WTC11 (cell line): ENCODE results near the gene ANKDD1B. TPM values are rescaled to one million over a fixed set of nuclear protein-coding genes. Genes with fewer than 3 reads are reported as not detected.
"Not testable (repeated sequence)": the region's sequence is repeated elsewhere in the genome, so short reads cannot be mapped to it uniquely, and the experiment has no call there.

Experiments
- ATAC-seq: fragments of 200-7000 bp; cut with Tn5 transposase; 2 replicates; pipeline ENCODE4 v1.10.0; 2021; ENCODE audit warnings: mild to moderate bottlenecking, moderate library complexity
- CTCF ChIA-PET: fragments of 300-600 bp; sonication (Branson Sonifier 250); formaldehyde crosslinking; loops from one replicate; lab custom pipeline; 2021; ENCODE audit warnings: antibody characterized with exemption; lab: Charles Lee
- POLR2A ChIA-PET: fragments of 350-600 bp; sonication (Branson Sonifier 250); formaldehyde crosslinking; loops from one replicate; lab custom pipeline; 2021; ENCODE audit warnings: antibody characterized with exemption; lab: Charles Lee
- DNase-seq: peaks from one replicate; pipeline ENCODE4 v3.0.0; 2021; ENCODE audit warnings: low spot score
- H3K27ac Mint-ChIP-seq: 2 replicates; pipeline ENCODE4 v1.8.0; 2021; ENCODE audit warnings: mixed read lengths
- H3K27me3 Mint-ChIP-seq: 2 replicates; pipeline ENCODE4 v1.8.0; 2021; ENCODE audit warnings: low read depth, mild to moderate bottlenecking, moderate library complexity, mixed read lengths
- H3K36me3 Mint-ChIP-seq: 2 replicates; pipeline ENCODE4 v1.8.0; 2021; ENCODE audit warnings: mixed read lengths
- H3K4me1 Mint-ChIP-seq: 2 replicates; pipeline ENCODE4 v1.8.0; 2022; ENCODE audit warnings: mixed read lengths
- H3K4me3 Mint-ChIP-seq: 2 replicates; pipeline ENCODE4 v1.8.0; 2021; ENCODE audit warnings: mild to moderate bottlenecking, moderate library complexity, mixed read lengths
- H3K9me3 Mint-ChIP-seq: 2 replicates; pipeline ENCODE4 v1.8.0; 2021; ENCODE audit warnings: mixed read lengths
- ATF3 ChIP-seq: sonication (generic); formaldehyde crosslinking; conservative IDR thresholded peaks from 2 replicates; pipeline ENCODE4 v1.8.1; 2022; ENCODE audit warnings: mild to moderate bottlenecking, missing genetic modification reagents
- CBFB ChIP-seq: sonication (generic); formaldehyde crosslinking; IDR thresholded peaks from 2 replicates; pipeline ENCODE4 v1.8.1; 2022; ENCODE audit warnings: mild to moderate bottlenecking, low read depth, missing genetic modification reagents
- CREM ChIP-seq: sonication (generic); formaldehyde crosslinking; IDR thresholded peaks from 2 replicates; pipeline ENCODE4 v1.8.1; 2022; ENCODE audit warnings: mild to moderate bottlenecking, missing genetic modification reagents, moderate library complexity
- ELF4 ChIP-seq: sonication (generic); formaldehyde crosslinking; IDR thresholded peaks from 2 replicates; pipeline ENCODE4 v1.8.1; 2022; ENCODE audit warnings: low read depth, mild to moderate bottlenecking, moderate library complexity, missing genetic modification reagents
- FOXJ3 ChIP-seq: sonication (generic); formaldehyde crosslinking; IDR thresholded peaks from 2 replicates; pipeline ENCODE4 v1.9.0; 2021; ENCODE audit warnings: missing genetic modification reagents, mild to moderate bottlenecking, borderline replicate concordance
- FOXK1 ChIP-seq: sonication (generic); formaldehyde crosslinking; IDR thresholded peaks from 2 replicates; pipeline ENCODE4 v1.8.0; 2022; ENCODE audit warnings: mild to moderate bottlenecking, moderate library complexity, missing genetic modification reagents
- FOXP4 ChIP-seq: sonication (generic); formaldehyde crosslinking; IDR thresholded peaks from 2 replicates; pipeline ENCODE4 v1.8.0; 2022; ENCODE audit warnings: mild to moderate bottlenecking, missing genetic modification reagents
- JUN ChIP-seq: sonication (generic); formaldehyde crosslinking; IDR thresholded peaks from 2 replicates; pipeline ENCODE4 v1.8.0; 2023; ENCODE audit warnings: mild to moderate bottlenecking, missing genetic modification reagents
- MAX ChIP-seq: sonication (generic); formaldehyde crosslinking; IDR thresholded peaks from 2 replicates; pipeline ENCODE4 v1.8.0; 2022; ENCODE audit warnings: mild to moderate bottlenecking, missing genetic modification reagents
- NFYB ChIP-seq: sonication (generic); formaldehyde crosslinking; conservative IDR thresholded peaks from 2 replicates; pipeline ENCODE4 v1.8.0; 2022; ENCODE audit warnings: low read depth, missing genetic modification reagents
- NR2C2 ChIP-seq: sonication (generic); formaldehyde crosslinking; IDR thresholded peaks from 2 replicates; pipeline ENCODE4 v1.8.0; 2022; ENCODE audit warnings: mild to moderate bottlenecking, missing genetic modification reagents
- OVOL2 ChIP-seq: fragments of 250-450 bp; sonication (Bioruptor Pico); IDR thresholded peaks from 2 replicates; pipeline ENCODE4 v1.9.0; 2021; ENCODE audit warnings: mild to moderate bottlenecking, borderline replicate concordance
- SMAD3 ChIP-seq: sonication (generic); formaldehyde crosslinking; IDR thresholded peaks from 2 replicates; pipeline ENCODE4 v1.8.0; 2022; ENCODE audit warnings: missing genetic modification reagents, mild to moderate bottlenecking, borderline replicate concordance
- SP1 ChIP-seq: sonication (generic); formaldehyde crosslinking; conservative IDR thresholded peaks from 2 replicates; pipeline ENCODE4 v1.8.1; 2022; ENCODE audit warnings: missing genetic modification reagents
- TEAD4 ChIP-seq: sonication (generic); formaldehyde crosslinking; IDR thresholded peaks from 2 replicates; pipeline ENCODE4 v1.8.0; 2022; ENCODE audit warnings: mild to moderate bottlenecking, missing genetic modification reagents
- ZBTB43 ChIP-seq: sonication (generic); formaldehyde crosslinking; IDR thresholded peaks from 2 replicates; pipeline ENCODE4 v1.8.1; 2023; ENCODE audit warnings: mild to moderate bottlenecking, missing genetic modification reagents
- ZNF281 ChIP-seq: sonication (generic); formaldehyde crosslinking; IDR thresholded peaks from 2 replicates; pipeline ENCODE4 v1.8.0; 2023; ENCODE audit warnings: mild to moderate bottlenecking, missing genetic modification reagents
- ZNF416 ChIP-seq: fragments of 250-450 bp; sonication (Bioruptor Pico); IDR thresholded peaks from 2 replicates; pipeline ENCODE4 v1.9.0; 2021; ENCODE audit warnings: mild to moderate bottlenecking, inconsistent platforms
- ZNF425 ChIP-seq: fragments of 250-450 bp; sonication (Bioruptor Pico); conservative IDR thresholded peaks from 2 replicates; pipeline ENCODE4 v1.9.0; 2021; ENCODE audit warnings: mild to moderate bottlenecking
- total RNA-seq: library from RNA; stranded (reverse); gene quantifications from 3 replicates; pipeline ENCODE4 v1.2.3, GENCODE V29; 2021

Gene ANKDD1B
- total RNA-seq, 1 experiment from 2014 or later, result 0.28 TPM

- no peak for TF ChIP-seq JUN (CRISPR knock-in tag)
- no peak for TF ChIP-seq SMAD3 (CRISPR knock-in tag)
- TF ChIP-seq SP1 (CRISPR knock-in tag), result no peak
- no peak for TF ChIP-seq ZNF425 (CRISPR knock-in tag)
Observed at GRCh38 chr5:75694781-75695180, 83.5 kb downstream of the ANKDD1B start (continued).

GRCh38 chr5:75695472-75696351 is 84.5 kb downstream of the ANKDD1B start:
- POLR2A ChIA-PET, result not testable (repeated sequence)
- peak overlapping the region; percentile 79 for H3K4me3 Mint-ChIP-seq

GRCh38 chr5:75701856-75702255 is 90.6 kb downstream of the ANKDD1B start:
- ChIA-PET CTCF (no interaction called here), POLR2A (no interaction called here)
- DNase-seq (no peak), ATAC-seq (no peak)
- peaks cover 54% of the 10 kb centered on the region for H3K36me3 Mint-ChIP-seq
- no peaks in the 10 kb centered on the region for H3K27me3 Mint-ChIP-seq
- peaks cover 7% of the 10 kb centered on the region for H3K4me1 Mint-ChIP-seq
- H3K9me3 Mint-ChIP-seq, result peaks cover 10% of the 10 kb centered on the region
- H3K4me3 Mint-ChIP-seq, result no peak overlapping the region
- no peak overlapping the region for H3K27ac Mint-ChIP-seq
- TF ChIP-seq CBFB (CRISPR knock-in tag), result no peak
- no peak for TF ChIP-seq NFYB (CRISPR knock-in tag)
- TF ChIP-seq TEAD4 (CRISPR knock-in tag), result no peak
- no peak for TF ChIP-seq CREM (CRISPR knock-in tag)
- no peak for TF ChIP-seq OVOL2 (CRISPR knock-in tag)
- TF ChIP-seq NR2C2 (CRISPR knock-in tag), result no peak
- no peak for TF ChIP-seq ZBTB43 (CRISPR knock-in tag)
- no peak for TF ChIP-seq ELF4 (CRISPR knock-in tag)
- no peak for TF ChIP-seq ATF3
- TF ChIP-seq ZNF416, result no peak
- TF ChIP-seq FOXJ3, result no peak

More at GRCh38 chr5:75695472-75696351, 84.5 kb downstream of the ANKDD1B start:
- peak overlapping the region; percentile 91; the same call in 1 of the 2 replicates for H3K27ac Mint-ChIP-seq
- CTCF ChIA-PET, ATAC-seq, H3K9me3 Mint-ChIP-seq, H3K27me3 Mint-ChIP-seq: not testable (repeated sequence)
- peak; percentile 57 for DNase-seq
- H3K4me1 Mint-ChIP-seq, result peaks cover 23% of the 10 kb centered on the region
- peaks cover 43% of the 10 kb centered on the region for H3K36me3 Mint-ChIP-seq
- TF ChIP-seq ZNF281 (CRISPR knock-in tag) (peak; percentile 65; the same call in 1 of the 2 replicates), FOXK1 (CRISPR knock-in tag) (peak; percentile 82), MAX (peak; percentile 17; the same call in 1 of the 2 replicates), FOXP4 (0 out of 2 replicates have a peak, but pooled peaks have one; percentile 46)
